HG03575 (cell line): ENCODE measurements around the gene PRLHR.
"Not testable (repeated sequence)": the region's sequence is repeated elsewhere in the genome, so short reads cannot be mapped to it uniquely, and the experiment has no call there.

Source experiments
- ATAC-seq: cut with Tn5 transposase; IDR thresholded peaks from one replicate; pipeline ENCODE4 v1.9.1; 2021; ENCODE audit not compliant: unreplicated experiment, insufficient number of reproducible peaks, low FRiP score; ENCODE audit errors: extremely low read depth

Gene PRLHR

GRCh38 chr10:118595598-118596425 lies at the start of gene PRLHR:
Gene PRLHR, minus strand, starts transcription at chr10:118595648. Its CDS starts 404 bp downstream, at chr10:118595244.
- ATAC-seq, result no peak

GRCh38 chr10:118642228-118642627 lies 46.8 kb upstream of the PRLHR start:
- no peak for ATAC-seq

- no peak for ATAC-seq
Observed at GRCh38 chr10:118638680-118639079, 43.2 kb upstream of the PRLHR start.

- no peak for ATAC-seq
Observed at GRCh38 chr10:118635674-118636402, 40.4 kb upstream of the PRLHR start.

GRCh38 chr10:118633786-118634185 lies 38.3 kb upstream of the PRLHR start:
- no peak for ATAC-seq

- ATAC-seq, result no peak
Observed at GRCh38 chr10:118629211-118629610, 33.8 kb upstream of the PRLHR start.

GRCh38 chr10:118628397-118628796 lies 32.9 kb upstream of the PRLHR start:
- no peak for ATAC-seq

- ATAC-seq, result no peak
Observed at GRCh38 chr10:118626953-118627352, 31.5 kb upstream of the PRLHR start.

- no peak for ATAC-seq
Observed at GRCh38 chr10:118625504-118625903, 30.1 kb upstream of the PRLHR start.

- no peak for ATAC-seq
Observed at GRCh38 chr10:118624747-118625146, 29.3 kb upstream of the PRLHR start.

- no peak for ATAC-seq
Observed at GRCh38 chr10:118621304-118621942, 26.0 kb upstream of the PRLHR start.

GRCh38 chr10:118613863-118614262 lies 18.4 kb upstream of the PRLHR start:
- ATAC-seq, result not testable (repeated sequence)

- ATAC-seq, result no peak
Observed at GRCh38 chr10:118610577-118610976, 15.1 kb upstream of the PRLHR start.

GRCh38 chr10:118607768-118608354 lies 12.4 kb upstream of the PRLHR start:
- ATAC-seq, result no peak

- no peak for ATAC-seq
Observed at GRCh38 chr10:118605694-118606093, 10.2 kb upstream of the PRLHR start.

- no peak for ATAC-seq
Observed at GRCh38 chr10:118596426-118597124, 1.1 kb upstream of the PRLHR start.

GRCh38 chr10:118595064-118595420 lies 406 bp downstream of the PRLHR start:
- ATAC-seq, result no peak

- no peak for ATAC-seq
Observed at GRCh38 chr10:118594392-118595063, 920 bp downstream of the PRLHR start.
